ENCODE results near the gene CTNNA2.

CTNNA2 gene

GRCh38 chr2:79830501-79830900 is 317.6 kb downstream of the CTNNA2 start:
- TF ChIP-seq ZBTB7A (IDR thresholded peaks at IDR 0.05; ENCODE audit: low read depth) = no peak
- no peak for TF ChIP-seq TEAD4 (IDR thresholded peaks at IDR 0.05)
- no peak for TF ChIP-seq EP300 (IDR thresholded peaks at IDR 0.05; ENCODE audit: borderline replicate concordance)
- TF ChIP-seq MAX (IDR thresholded peaks at IDR 0.05) = no peak
- no peak for TF ChIP-seq EGR1 (IDR thresholded peaks at IDR 0.05)
- TF ChIP-seq, protein P1, sequence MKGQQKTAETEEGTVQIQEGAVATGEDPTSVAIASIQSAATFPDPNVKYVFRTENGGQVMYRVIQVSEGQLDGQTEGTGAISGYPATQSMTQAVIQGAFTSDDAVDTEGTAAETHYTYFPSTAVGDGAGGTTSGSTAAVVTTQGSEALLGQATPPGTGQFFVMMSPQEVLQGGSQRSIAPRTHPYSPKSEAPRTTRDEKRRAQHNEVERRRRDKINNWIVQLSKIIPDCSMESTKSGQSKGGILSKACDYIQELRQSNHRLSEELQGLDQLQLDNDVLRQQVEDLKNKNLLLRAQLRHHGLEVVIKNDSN (IDR thresholded peaks at IDR 0.05) = no peak
- TF ChIP-seq NFIC (IDR thresholded peaks at IDR 0.05) = no peak
- TF ChIP-seq CREB1 (IDR thresholded peaks at IDR 0.05; ENCODE audit: low read depth) = no peak
- no peak for TF ChIP-seq YY1 (IDR thresholded peaks at IDR 0.05; ENCODE audit: low read depth)
- TF ChIP-seq TAF1 (IDR thresholded peaks at IDR 0.05; ENCODE audit: low read depth) = no peak
- no peak for TF ChIP-seq FOXM1 (IDR thresholded peaks at IDR 0.05; ENCODE audit: borderline replicate concordance, low read depth)
- TF ChIP-seq RAD21 (IDR thresholded peaks at IDR 0.05; ENCODE audit: low read depth) = no peak
- TF ChIP-seq REST (IDR thresholded peaks at IDR 0.05; ENCODE audit: low read depth) = no peak
- no peak for TF ChIP-seq CEBPB (IDR thresholded peaks at IDR 0.05)
- no peak for TF ChIP-seq TCF12 (IDR thresholded peaks at IDR 0.05; ENCODE audit: low read depth)

DNA sequence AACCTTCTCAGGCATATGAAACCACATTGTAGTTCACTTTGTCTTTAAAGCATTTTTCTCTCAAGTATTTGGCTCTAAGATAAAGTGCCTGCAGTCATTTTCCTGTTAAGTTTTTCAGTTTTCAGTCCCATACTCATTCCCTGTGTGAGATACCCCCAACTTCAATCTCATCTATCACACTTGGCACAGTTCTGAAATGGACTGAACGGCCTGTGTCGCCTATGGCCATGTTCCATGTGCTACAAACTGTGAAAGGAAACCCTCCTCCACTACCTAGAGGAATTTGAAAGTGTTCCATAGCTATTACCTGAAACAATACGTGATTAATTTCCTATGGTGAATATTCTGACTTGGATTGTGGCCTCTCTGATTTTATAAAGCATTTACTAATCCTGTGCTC is 319.1 kb downstream of the CTNNA2 start:
- TF ChIP-seq CEBPB (IDR thresholded peaks at IDR 0.05) (no peak), EP300 (IDR thresholded peaks at IDR 0.05; ENCODE audit: borderline replicate concordance) (no peak), ZBTB7A (IDR thresholded peaks at IDR 0.05; ENCODE audit: low read depth) (no peak), TAF1 (IDR thresholded peaks at IDR 0.05; ENCODE audit: low read depth) (no peak), RAD21 (IDR thresholded peaks at IDR 0.05; ENCODE audit: low read depth) (no peak), FOXM1 (IDR thresholded peaks at IDR 0.05; ENCODE audit: borderline replicate concordance, low read depth) (no peak), NFIC (IDR thresholded peaks at IDR 0.05) (no peak), TEAD4 (IDR thresholded peaks at IDR 0.05) (no peak), EGR1 (IDR thresholded peaks at IDR 0.05) (no peak), TCF12 (IDR thresholded peaks at IDR 0.05; ENCODE audit: low read depth) (no peak)
- TF ChIP-seq, protein P1 (IDR thresholded peaks at IDR 0.05) = no peak

GRCh38 chr2:79832511-79833234 is 319.8 kb downstream of the CTNNA2 start:
- TF ChIP-seq FOXM1 (IDR thresholded peaks at IDR 0.05; ENCODE audit: borderline replicate concordance, low read depth) (no peak), MAX (IDR thresholded peaks at IDR 0.05) (no peak), CEBPB (IDR thresholded peaks at IDR 0.05) (no peak), ZBTB7A (IDR thresholded peaks at IDR 0.05; ENCODE audit: low read depth) (no peak)

- TF ChIP-seq EGR1 (IDR thresholded peaks at IDR 0.05) = no peak
- TF ChIP-seq NFIC (IDR thresholded peaks at IDR 0.05) = no peak
- no peak for TF ChIP-seq YY1 (IDR thresholded peaks at IDR 0.05; ENCODE audit: low read depth)
- no peak for TF ChIP-seq REST (IDR thresholded peaks at IDR 0.05; ENCODE audit: low read depth)
- no peak for TF ChIP-seq MAX (IDR thresholded peaks at IDR 0.05)
- no peak for TF ChIP-seq CEBPB (IDR thresholded peaks at IDR 0.05)
- no peak for TF ChIP-seq EP300 (IDR thresholded peaks at IDR 0.05; ENCODE audit: borderline replicate concordance)
- TF ChIP-seq, protein P1 (IDR thresholded peaks at IDR 0.05) = no peak
- TF ChIP-seq CREB1 (IDR thresholded peaks at IDR 0.05; ENCODE audit: low read depth) = no peak
Measured at GRCh38 chr2:79833235-79833878, 320.5 kb downstream of the CTNNA2 start.

GRCh38 chr2:79835911-79836310 is 323.1 kb downstream of the CTNNA2 start:
- no peak for TF ChIP-seq TCF12 (IDR thresholded peaks at IDR 0.05; ENCODE audit: low read depth)
- no peak for TF ChIP-seq TEAD4 (IDR thresholded peaks at IDR 0.05)
- no peak for TF ChIP-seq MAX (IDR thresholded peaks at IDR 0.05)
- no peak for TF ChIP-seq YY1 (IDR thresholded peaks at IDR 0.05; ENCODE audit: low read depth)
- no peak for TF ChIP-seq TAF1 (IDR thresholded peaks at IDR 0.05; ENCODE audit: low read depth)
- no peak for TF ChIP-seq NFIC (IDR thresholded peaks at IDR 0.05)
- TF ChIP-seq FOXM1 (IDR thresholded peaks at IDR 0.05; ENCODE audit: borderline replicate concordance, low read depth) = no peak
- no peak for TF ChIP-seq CEBPB (IDR thresholded peaks at IDR 0.05)
- TF ChIP-seq, protein P1 (IDR thresholded peaks at IDR 0.05) = no peak
- no peak for TF ChIP-seq EP300 (IDR thresholded peaks at IDR 0.05; ENCODE audit: borderline replicate concordance)
- no peak for TF ChIP-seq RAD21 (IDR thresholded peaks at IDR 0.05; ENCODE audit: low read depth)
- no peak for TF ChIP-seq REST (IDR thresholded peaks at IDR 0.05; ENCODE audit: low read depth)
- no peak for TF ChIP-seq CREB1 (IDR thresholded peaks at IDR 0.05; ENCODE audit: low read depth)
